ENCODE results near the gene AGRN.
A peak's percentile ranks its signal among the peaks of the same experiment; 100 is the strongest.

The AGRN gene

GRCh38 chr1:980137-980571, 39.8 kb upstream of the AGRN start:
- no peak overlapping the region for H3K4me3 ChIP-seq (replicated peaks; ENCODE audit: low read depth, low read length)
- no peak for DNase-seq (ENCODE audit: extremely low read depth, insufficient read length)
- TF ChIP-seq CTCF (IDR thresholded peaks at IDR 0.05; ENCODE audit: insufficient read depth, low read length, poor library complexity, severe bottlenecking) = no peak
- no peaks in the 10 kb centered on the region; the same call in 1 of the 2 replicates for H3K27me3 ChIP-seq (replicated peaks; ENCODE audit: control insufficient read depth, insufficient read depth, low read length)
- no peaks in the 10 kb centered on the region for H3K36me3 ChIP-seq (ENCODE audit: control insufficient read depth, insufficient read depth, low read length)

- DNase-seq (ENCODE audit: extremely low read depth, insufficient read length) = peak; percentile 6
- H3K27me3 ChIP-seq (replicated peaks; ENCODE audit: control insufficient read depth, insufficient read depth, low read length) = no peaks in the 10 kb centered on the region; the same call in 1 of the 2 replicates
- TF ChIP-seq CTCF (IDR thresholded peaks at IDR 0.05; ENCODE audit: insufficient read depth, low read length, poor library complexity, severe bottlenecking) = no peak
- no peak overlapping the region for H3K4me3 ChIP-seq (replicated peaks; ENCODE audit: low read depth, low read length)
- H3K36me3 ChIP-seq (ENCODE audit: control insufficient read depth, insufficient read depth, low read length) = no peaks in the 10 kb centered on the region
These were observed 39.1 kb upstream of the AGRN start for GRCh38 chr1:980602-981395.

GRCh38 chr1:981491-981954, 38.4 kb upstream of the AGRN start:
- DNase-seq (ENCODE audit: extremely low read depth, insufficient read length) = no peak
- no peaks in the 10 kb centered on the region for H3K36me3 ChIP-seq (ENCODE audit: control insufficient read depth, insufficient read depth, low read length)
- no peak overlapping the region for H3K4me3 ChIP-seq (replicated peaks; ENCODE audit: low read depth, low read length)
- TF ChIP-seq CTCF (IDR thresholded peaks at IDR 0.05; ENCODE audit: insufficient read depth, low read length, poor library complexity, severe bottlenecking) = no peak
- H3K27me3 ChIP-seq (replicated peaks; ENCODE audit: control insufficient read depth, insufficient read depth, low read length) = no peaks in the 10 kb centered on the region; the same call in 1 of the 2 replicates

GRCh38 chr1:981955-982558, 37.9 kb upstream of the AGRN start, which contains the start of gene PERM1:
TSS of gene PERM1 (minus strand) at chr1:982093. CDS start at chr1:981029, 1,064 bp downstream.
- H3K36me3 ChIP-seq (ENCODE audit: control insufficient read depth, insufficient read depth, low read length) = no peaks in the 10 kb centered on the region
- DNase-seq (ENCODE audit: extremely low read depth, insufficient read length) = no peak
- H3K4me3 ChIP-seq (replicated peaks; ENCODE audit: low read depth, low read length) = no peak within 1 kb of the TSS
- H3K27me3 ChIP-seq (replicated peaks; ENCODE audit: control insufficient read depth, insufficient read depth, low read length) = no peaks in the 10 kb centered on the region; the same call in 1 of the 2 replicates
- no peak for TF ChIP-seq CTCF (IDR thresholded peaks at IDR 0.05; ENCODE audit: insufficient read depth, low read length, poor library complexity, severe bottlenecking)

GRCh38 chr1:982765-983436, 37.0 kb upstream of the AGRN start:
- no peak overlapping the region for H3K4me3 ChIP-seq (replicated peaks; ENCODE audit: low read depth, low read length)
- no peaks in the 10 kb centered on the region for H3K36me3 ChIP-seq (ENCODE audit: control insufficient read depth, insufficient read depth, low read length)
- TF ChIP-seq CTCF (IDR thresholded peaks at IDR 0.05; ENCODE audit: insufficient read depth, low read length, poor library complexity, severe bottlenecking) = no peak
- H3K27me3 ChIP-seq (replicated peaks; ENCODE audit: control insufficient read depth, insufficient read depth, low read length) = no peaks in the 10 kb centered on the region; the same call in 1 of the 2 replicates
- peak; percentile 4 for DNase-seq (ENCODE audit: extremely low read depth, insufficient read length)

All from GM06990 (cell line).